K562 (cell line): ENCODE measurements around the gene SOS1. TPM values are rescaled to one million over a fixed set of nuclear protein-coding genes. Genes with fewer than 3 reads are reported as not detected.
A peak's percentile ranks its signal among the peaks of the same experiment; 100 is the strongest.

Experiments used
- ATAC-seq: fragments of 200-7000 bp; cut with Tn5 transposase; 3 replicates; pipeline ENCODE4 v1.9.1; 2020; ENCODE audit warnings: moderate library complexity
- BruUV-seq: library from RNA; stranded (reverse); fragments of 400-500 nt; replicated peaks from 2 replicates; lab custom pipeline; 2021; lab: Mats Ljungman, UMichigan
- CTCF ChIA-PET: fragments of 300-600 bp; formaldehyde crosslinking; extraction: SDS; loops from one replicate; lab custom pipeline; 2021; ENCODE audit warnings: low intra/inter-chr PET ratio; lab: Yijun Ruan, JAX
- POLR2A ChIA-PET: fragments of 300-600, 350-650 bp; sonication (Branson Sonifier 250); formaldehyde crosslinking; extraction: SDS; loops from one replicate; lab custom pipeline; 2021; ENCODE audit warnings: antibody characterized with exemption, inconsistent platforms; lab: Yijun Ruan, JAX
- DNase-seq, 4 experiments: peaks; one replicate each; pipeline versions ENCODE4 v3.0.0 to v3.0.0-alpha.2; 2011 to 2018; ENCODE audit warnings: low spot score in 3 of 4, mixed read lengths in 3 of 4; ENCODE audit errors: extremely low read depth in 1 of 4
- FAIRE-seq: peaks from 2 replicates; lab custom pipeline; 2011; peaks lifted over from hg19 to GRCh38; lab: Jason Lieb, UNC
- H2AFZ ChIP-seq: 2 replicates; pipeline ENCODE4 v1.6.0; 2011; ENCODE audit warnings: low read depth, low read length, control low read depth, inconsistent platforms
- H3K27ac ChIP-seq: fragments of 200-600 bp; 3 replicates; pipeline ENCODE4 v1.8.0; 2011; ENCODE audit warnings: low read depth, mild to moderate bottlenecking, control low read depth, inconsistent platforms, low read length, moderate library complexity, mixed read lengths; ENCODE audit errors: extremely low read depth
- H3K27me3 ChIP-seq, 2 experiments: fragments of 300-600 bp in 1 of 2; 2 replicates in 1 of 2; 3 replicates in 1 of 2; pipeline versions ENCODE4 v1.6.0 to v1.8.0; 2011; ENCODE audit warnings: inconsistent platforms in 2 of 2, low read length in 2 of 2, mild to moderate bottlenecking in 1 of 2, mixed read lengths in 1 of 2, moderate library complexity in 1 of 2; ENCODE audit not compliant: control insufficient read depth in 2 of 2, insufficient read depth in 2 of 2
- H3K36me3 ChIP-seq: fragments of 300-600 bp; 3 replicates; pipeline ENCODE4 v1.8.0; 2011; ENCODE audit warnings: mild to moderate bottlenecking, low read length, inconsistent platforms; ENCODE audit not compliant: control insufficient read depth, insufficient read depth
- H3K4me1 ChIP-seq, 2 experiments: fragments of 200-600 bp in 1 of 2; replicated peaks in 1 of 2; 2 replicates in 1 of 2; 3 replicates in 1 of 2; pipeline versions ENCODE4 v1.5.1 to v1.8.0; 2011; ENCODE audit warnings: inconsistent platforms in 2 of 2, low read length in 2 of 2, mild to moderate bottlenecking in 1 of 2, mixed read lengths in 1 of 2, moderate library complexity in 1 of 2; ENCODE audit not compliant: control insufficient read depth in 2 of 2, insufficient read depth in 2 of 2
- H3K4me2 ChIP-seq: 2 replicates; pipeline ENCODE4 v1.6.1; 2011; ENCODE audit warnings: low read length, control low read depth, inconsistent platforms, mixed read lengths; ENCODE audit not compliant: insufficient read depth
- H3K4me3 ChIP-seq: fragments of 200-600 bp; sonication (generic), shearing (Covaris generic); 2 replicates; pipeline ENCODE4 v1.5.1; 2016; ENCODE audit warnings: control low read depth, inconsistent platforms
- H3K79me2 ChIP-seq: fragments of 200-600 bp; 3 replicates; pipeline ENCODE4 v1.8.0; 2011; ENCODE audit warnings: low read length, inconsistent platforms; ENCODE audit not compliant: control insufficient read depth, insufficient read depth
- H3K9ac ChIP-seq, 2 experiments: 2 replicates each; pipeline versions ENCODE4 v1.6.0 to v1.6.1; 2011; ENCODE audit warnings: low read depth in 2 of 2, low read length in 2 of 2, control low read depth in 1 of 2, inconsistent platforms in 1 of 2, mild to moderate bottlenecking in 1 of 2, mixed read lengths in 1 of 2; ENCODE audit not compliant: insufficient read depth in 1 of 2
- H3K9me1 ChIP-seq: one replicate; pipeline ENCODE4 v1.6.0; 2011; ENCODE audit warnings: inconsistent platforms, mild to moderate bottlenecking, low read length, moderate library complexity; ENCODE audit not compliant: control insufficient read depth, insufficient read depth
- H3K9me3 ChIP-seq: replicated peaks from 2 replicates; pipeline ENCODE4 v1.5.1; 2011; ENCODE audit warnings: low read depth, low read length, inconsistent platforms; ENCODE audit not compliant: control insufficient read depth, insufficient read depth
- H4K20me1 ChIP-seq: replicated peaks from 2 replicates; pipeline ENCODE4 v1.6.1; 2011; ENCODE audit warnings: low read length, inconsistent platforms, mixed read lengths; ENCODE audit not compliant: control insufficient read depth, insufficient read depth
- CHD4 ChIP-seq: fragments of 200-600 bp; sonication (generic); IDR thresholded peaks from 3 replicates; pipeline ENCODE4 v1.6.1; 2012; ENCODE audit warnings: low read depth, mild to moderate bottlenecking, mixed read lengths, low read length, inconsistent platforms; ENCODE audit not compliant: insufficient read depth, insufficient replicate concordance, poor library complexity, severe bottlenecking
- EZH2 ChIP-seq: IDR thresholded peaks from 2 replicates; pipeline ENCODE4 v1.6.1; 2012; ENCODE audit warnings: low read depth, mild to moderate bottlenecking, inconsistent platforms, low read length, borderline replicate concordance
- POLR2B ChIP-seq: fragments of 450-650 bp; IDR thresholded peaks from 2 replicates; pipeline ENCODE4 v1.6.1; 2018; ENCODE audit warnings: low read depth; ENCODE audit not compliant: partially characterized antibody
- PTTG1 ChIP-seq: fragments of 450-650 bp; IDR thresholded peaks from 2 replicates; pipeline ENCODE4 v1.6.1; 2016; ENCODE audit warnings: low read depth, mild to moderate bottlenecking, missing genetic modification characterization, missing compliant biosample characterization
- WGBS: fragments of 100-300 bp; shearing (Covaris generic); methylation state at CpG from one replicate; pipeline ENCODE4 v1.1.6; 2016; ENCODE audit warnings: low coverage, mixed read lengths; ENCODE audit not compliant: insufficient coverage; ENCODE audit errors: missing lambda C conversion rate; 5-methylcytosine and 5-hydroxymethylcytosine counted together
- in situ Hi-C: fragments of 300-500 bp; cut with MboI; formaldehyde crosslinking; loops from 4 replicates; pipeline ENCODE4 v1.15.0; 2018; ENCODE audit warnings: inconsistent platforms, mixed read lengths
- intact Hi-C: fragments of 100-400 bp; cut with micrococcal nuclease; formaldehyde crosslinking; loops from 2 replicates; pipeline ENCODE4 v1.14.2; 2022
- polyA plus RNA-seq, 8 experiments: library from polyadenylated mRNA; depleted of rRNA in 4 of 8; stranded (reverse) in 5 of 8; unstranded in 3 of 8; fragments of >200 nt; fragmentation: Nextera tagmentation in 2 of 8; fragmentation: Illumina TruSeq in 1 of 8; extraction: Ambion mirVana in 2 of 8; extraction: Trizol in 1 of 8; gene quantifications; 2 replicates each; pipeline versions ENCODE4 v1.2.1 to v1.2.3, GENCODE V29; 2011 to 2014; ENCODE audit warnings: inconsistent platforms in 1 of 8, missing spikeins in 1 of 8
- total RNA-seq, 7 experiments: library from RNA; depleted of rRNA in 6 of 7; stranded (reverse); fragments of >200 nt in 6 of 7; fragmentation: Illumina TruSeq in 2 of 7; extraction: Trizol in 2 of 7; gene quantifications; 2 replicates each; pipeline versions ENCODE4 v1.2.1 to v1.2.3, GENCODE V29; 2011 to 2021; ENCODE audit warnings: low replicate concordance in 1 of 7
- TF ChIP-seq, protein P1 (sequence below): fragments of 250-450 bp; sonication (Bioruptor Pico); IDR thresholded peaks from 2 replicates; pipeline ENCODE4 v1.4.0; 2020; ENCODE audit warnings: borderline replicate concordance
- TF ChIP-seq, protein P2 (sequence below), 2 experiments: fragments of 450-650 bp; conservative IDR thresholded peaks; 2 replicates each; pipeline ENCODE4 v1.6.1; 2017; ENCODE audit warnings: mild to moderate bottlenecking in 2 of 2, moderate library complexity in 2 of 2
- TF ChIP-seq, protein P3 (sequence below): fragments of 450-650 bp; IDR thresholded peaks from 2 replicates; pipeline ENCODE4 v1.6.1; 2017; ENCODE audit warnings: antibody characterized with exemption
- TF ChIP-seq, protein P4 (sequence below): sonication (generic); formaldehyde crosslinking; IDR thresholded peaks from 2 replicates; pipeline ENCODE4 v1.8.0; 2023; ENCODE audit warnings: missing genetic modification reagents, mild to moderate bottlenecking, borderline replicate concordance

SOS1 gene
- total and polyA plus RNA-seq, 9 of the 15 experiments (the other 6 are each of a cell fraction or from before 2014, with no cell fraction given), result 2.5 to 27.1 (median 16.3) TPM

DNA sequence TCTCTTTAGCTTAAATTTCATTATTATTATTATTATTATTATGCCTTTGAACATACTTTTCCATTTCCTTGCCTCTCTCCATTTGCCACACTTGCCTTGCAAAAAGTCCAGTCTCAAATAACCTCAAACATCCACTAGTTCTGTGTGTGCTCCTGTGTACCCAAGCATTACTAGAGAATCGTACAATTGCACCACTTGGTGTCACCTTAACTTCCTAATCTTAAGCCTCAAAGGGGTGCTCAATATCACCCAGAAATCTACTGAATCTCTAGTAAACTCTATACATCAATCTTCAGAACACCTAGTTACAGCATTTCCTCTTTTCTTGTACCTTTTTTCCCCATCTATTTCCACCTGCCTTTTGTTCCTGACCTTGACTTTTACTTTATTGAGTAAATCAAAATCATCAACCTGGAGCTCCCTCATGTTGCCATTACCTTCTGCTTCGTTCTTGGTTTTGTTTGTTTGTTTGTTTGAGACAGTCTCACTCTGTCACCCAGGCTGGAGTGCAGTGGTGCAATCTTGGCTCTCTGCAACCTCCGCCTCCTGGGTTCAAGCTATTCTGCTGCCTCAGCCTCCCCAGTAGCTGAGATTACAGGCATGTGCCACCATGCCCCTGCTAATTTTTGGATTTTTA is 12.5 kb upstream of the SOS1 start:
- Histone ChIP-seq H4K20me1 (no peaks in the 10 kb centered on the region), H2AFZ (peak overlapping the region; percentile 27; the same call in 1 of the 2 replicates), H3K9me1 (no peaks in the 10 kb centered on the region), H3K4me2 (no peak overlapping the region), H3K4me1 (peaks cover 0 to 4% of the 10 kb centered on the region in 2 experiments; a peak in 2 of 5 replicates), H3K79me2 (no peaks in the 10 kb centered on the region), H3K27me3 (no peaks in the 10 kb centered on the region), H3K36me3 (no peaks in the 10 kb centered on the region), H3K9ac (no peak overlapping the region), H3K27ac (no peak overlapping the region), H3K4me3 (no peak overlapping the region), H3K9me3 (no peaks in the 10 kb centered on the region)
- DNase-seq (no peak), ATAC-seq (no peak), FAIRE-seq (no peak)
- ChIA-PET CTCF (no interaction called here), POLR2A (interaction anchor here (1.2 kb wide), 1 partner anchor 9 kb away, joined by 3 read pairs; no protein-coding TSS in a partner anchor)
- BruUV-seq, result no TSS peak
- WGBS, result 57% methylated on average over 3 of the region's 3 CpGs
- in situ Hi-C loops, result no loop called here
- intact Hi-C loops, result no loop called here
- TF ChIP-seq, protein P1, sequence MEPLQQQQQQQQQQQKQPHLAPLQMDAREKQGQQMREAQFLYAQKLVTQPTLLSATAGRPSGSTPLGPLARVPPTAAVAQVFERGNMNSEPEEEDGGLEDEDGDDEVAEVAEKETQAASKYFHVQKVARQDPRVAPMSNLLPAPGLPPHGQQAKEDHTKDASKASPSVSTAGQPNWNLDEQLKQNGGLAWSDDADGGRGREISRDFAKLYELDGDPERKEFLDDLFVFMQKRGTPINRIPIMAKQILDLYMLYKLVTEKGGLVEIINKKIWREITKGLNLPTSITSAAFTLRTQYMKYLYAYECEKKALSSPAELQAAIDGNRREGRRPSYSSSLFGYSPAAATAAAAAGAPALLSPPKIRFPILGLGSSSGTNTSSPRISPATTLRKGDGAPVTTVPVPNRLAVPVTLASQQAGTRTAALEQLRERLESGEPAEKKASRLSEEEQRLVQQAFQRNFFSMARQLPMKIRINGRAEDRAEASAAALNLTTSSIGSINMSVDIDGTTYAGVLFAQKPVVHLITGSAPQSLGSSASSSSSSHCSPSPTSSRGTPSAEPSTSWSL (CRISPR knock-in tag), result no peak
- no peak for TF ChIP-seq CHD4
- TF ChIP-seq EZH2, result no peak
- TF ChIP-seq, protein P2, sequence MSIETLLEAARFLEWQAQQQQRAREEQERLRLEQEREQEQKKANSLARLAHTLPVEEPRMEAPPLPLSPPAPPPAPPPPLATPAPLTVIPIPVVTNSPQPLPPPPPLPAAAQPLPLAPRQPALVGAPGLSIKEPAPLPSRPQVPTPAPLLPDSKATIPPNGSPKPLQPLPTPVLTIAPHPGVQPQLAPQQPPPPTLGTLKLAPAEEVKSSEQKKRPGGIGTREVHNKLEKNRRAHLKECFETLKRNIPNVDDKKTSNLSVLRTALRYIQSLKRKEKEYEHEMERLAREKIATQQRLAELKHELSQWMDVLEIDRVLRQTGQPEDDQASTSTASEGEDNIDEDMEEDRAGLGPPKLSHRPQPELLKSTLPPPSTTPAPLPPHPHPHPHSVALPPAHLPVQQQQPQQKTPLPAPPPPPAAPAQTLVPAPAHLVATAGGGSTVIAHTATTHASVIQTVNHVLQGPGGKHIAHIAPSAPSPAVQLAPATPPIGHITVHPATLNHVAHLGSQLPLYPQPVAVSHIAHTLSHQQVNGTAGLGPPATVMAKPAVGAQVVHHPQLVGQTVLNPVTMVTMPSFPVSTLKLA (conservative IDR thresholded peaks at IDR 0.05), result no peak
- TF ChIP-seq, protein P3, sequence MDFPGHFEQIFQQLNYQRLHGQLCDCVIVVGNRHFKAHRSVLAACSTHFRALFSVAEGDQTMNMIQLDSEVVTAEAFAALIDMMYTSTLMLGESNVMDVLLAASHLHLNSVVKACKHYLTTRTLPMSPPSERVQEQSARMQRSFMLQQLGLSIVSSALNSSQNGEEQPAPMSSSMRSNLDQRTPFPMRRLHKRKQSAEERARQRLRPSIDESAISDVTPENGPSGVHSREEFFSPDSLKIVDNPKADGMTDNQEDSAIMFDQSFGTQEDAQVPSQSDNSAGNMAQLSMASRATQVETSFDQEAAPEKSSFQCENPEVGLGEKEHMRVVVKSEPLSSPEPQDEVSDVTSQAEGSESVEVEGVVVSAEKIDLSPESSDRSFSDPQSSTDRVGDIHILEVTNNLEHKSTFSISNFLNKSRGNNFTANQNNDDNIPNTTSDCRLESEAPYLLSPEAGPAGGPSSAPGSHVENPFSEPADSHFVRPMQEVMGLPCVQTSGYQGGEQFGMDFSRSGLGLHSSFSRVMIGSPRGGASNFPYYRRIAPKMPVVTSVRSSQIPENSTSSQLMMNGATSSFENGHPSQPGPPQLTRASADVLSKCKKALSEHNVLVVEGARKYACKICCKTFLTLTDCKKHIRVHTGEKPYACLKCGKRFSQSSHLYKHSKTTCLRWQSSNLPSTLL, result no peak
- TF ChIP-seq, protein P4, sequence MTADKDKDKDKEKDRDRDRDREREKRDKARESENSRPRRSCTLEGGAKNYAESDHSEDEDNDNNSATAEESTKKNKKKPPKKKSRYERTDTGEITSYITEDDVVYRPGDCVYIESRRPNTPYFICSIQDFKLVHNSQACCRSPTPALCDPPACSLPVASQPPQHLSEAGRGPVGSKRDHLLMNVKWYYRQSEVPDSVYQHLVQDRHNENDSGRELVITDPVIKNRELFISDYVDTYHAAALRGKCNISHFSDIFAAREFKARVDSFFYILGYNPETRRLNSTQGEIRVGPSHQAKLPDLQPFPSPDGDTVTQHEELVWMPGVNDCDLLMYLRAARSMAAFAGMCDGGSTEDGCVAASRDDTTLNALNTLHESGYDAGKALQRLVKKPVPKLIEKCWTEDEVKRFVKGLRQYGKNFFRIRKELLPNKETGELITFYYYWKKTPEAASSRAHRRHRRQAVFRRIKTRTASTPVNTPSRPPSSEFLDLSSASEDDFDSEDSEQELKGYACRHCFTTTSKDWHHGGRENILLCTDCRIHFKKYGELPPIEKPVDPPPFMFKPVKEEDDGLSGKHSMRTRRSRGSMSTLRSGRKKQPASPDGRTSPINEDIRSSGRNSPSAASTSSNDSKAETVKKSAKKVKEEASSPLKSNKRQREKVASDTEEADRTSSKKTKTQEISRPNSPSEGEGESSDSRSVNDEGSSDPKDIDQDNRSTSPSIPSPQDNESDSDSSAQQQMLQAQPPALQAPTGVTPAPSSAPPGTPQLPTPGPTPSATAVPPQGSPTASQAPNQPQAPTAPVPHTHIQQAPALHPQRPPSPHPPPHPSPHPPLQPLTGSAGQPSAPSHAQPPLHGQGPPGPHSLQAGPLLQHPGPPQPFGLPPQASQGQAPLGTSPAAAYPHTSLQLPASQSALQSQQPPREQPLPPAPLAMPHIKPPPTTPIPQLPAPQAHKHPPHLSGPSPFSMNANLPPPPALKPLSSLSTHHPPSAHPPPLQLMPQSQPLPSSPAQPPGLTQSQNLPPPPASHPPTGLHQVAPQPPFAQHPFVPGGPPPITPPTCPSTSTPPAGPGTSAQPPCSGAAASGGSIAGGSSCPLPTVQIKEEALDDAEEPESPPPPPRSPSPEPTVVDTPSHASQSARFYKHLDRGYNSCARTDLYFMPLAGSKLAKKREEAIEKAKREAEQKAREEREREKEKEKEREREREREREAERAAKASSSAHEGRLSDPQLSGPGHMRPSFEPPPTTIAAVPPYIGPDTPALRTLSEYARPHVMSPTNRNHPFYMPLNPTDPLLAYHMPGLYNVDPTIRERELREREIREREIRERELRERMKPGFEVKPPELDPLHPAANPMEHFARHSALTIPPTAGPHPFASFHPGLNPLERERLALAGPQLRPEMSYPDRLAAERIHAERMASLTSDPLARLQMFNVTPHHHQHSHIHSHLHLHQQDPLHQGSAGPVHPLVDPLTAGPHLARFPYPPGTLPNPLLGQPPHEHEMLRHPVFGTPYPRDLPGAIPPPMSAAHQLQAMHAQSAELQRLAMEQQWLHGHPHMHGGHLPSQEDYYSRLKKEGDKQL (CRISPR knock-in tag), result no peak
- no peak for TF ChIP-seq POLR2B
- TF ChIP-seq PTTG1 (tag), result no peak
